Left lung (tissue), 10 donors: ENCODE measurements around the gene RNF40. TPM values are rescaled to one million over a fixed set of nuclear protein-coding genes. Genes with fewer than 3 reads are reported as not detected.

Experiments used
- ATAC-seq: fragments of 200-7000 bp; cut with Tn5 transposase; one replicate; pipeline ENCODE4 v1.9.1; 2020; ENCODE audit warnings: moderate library complexity
- DNase-seq, 4 donors: peaks; one replicate each; pipeline ENCODE4 v3.0.0-alpha.2; 2013 to 2020
- H3K27ac ChIP-seq, 2 donors: fragments of 200-600 bp; sonication (generic) in 1 of 2; one replicate each; pipeline versions ENCODE4 v1.5.0 to v1.8.0; 2020 to 2021
- H3K27me3 ChIP-seq, 2 donors: fragments of 200-600 bp; sonication (generic) in 1 of 2; one replicate each; pipeline versions ENCODE4 v1.5.0 to v1.8.0; 2020 to 2021
- H3K36me3 ChIP-seq, 2 donors: fragments of 200-600 bp; sonication (generic) in 1 of 2; one replicate each; pipeline versions ENCODE4 v1.5.0 to v1.8.0; 2020 to 2021
- H3K4me1 ChIP-seq, 2 donors: fragments of 200-600 bp; one replicate each; pipeline ENCODE4 v1.8.0; 2021
- H3K4me3 ChIP-seq, 2 donors: fragments of 200-600 bp; sonication (generic) in 1 of 2; one replicate each; pipeline versions ENCODE4 v1.5.0 to v1.8.0; 2020 to 2021; ENCODE audit warnings: mild to moderate bottlenecking in 1 of 2
- H3K9me3 ChIP-seq, 2 donors: fragments of 200-600 bp; sonication (generic) in 1 of 2; one replicate each; pipeline versions ENCODE4 v1.5.0 to v1.8.0; 2020 to 2021
- intact Hi-C, 2 donors: fragments of 100-400 bp; cut with DNase I; formaldehyde crosslinking; loops; one replicate each; pipeline versions ENCODE4 v1.11.2 to v1.14.2; 2022
- polyA plus RNA-seq, 6 donors: library from polyadenylated mRNA; unstranded; fragments of 120-200 nt; gene quantifications; one replicate each; pipeline ENCODE4 v1.2.1, GENCODE V29; 2013; ENCODE audit not compliant: insufficient read length in 6 of 6
- total RNA-seq, 2 donors: library from RNA; stranded (reverse); fragmentation: NEBNext Ultra II Directional; extraction: Animal tissue kit (Norgen Biotek cat#: 25700); gene quantifications; one replicate each; pipeline ENCODE4 v1.2.1, GENCODE V29; 2021
- TF ChIP-seq, protein P1 (sequence below), 2 donors: fragments of 200-600 bp; sonication (generic) in 1 of 2; IDR thresholded peaks; one replicate each; pipeline versions ENCODE4 v1.5.0 to v1.8.0; 2021; ENCODE audit warnings: antibody characterized with exemption in 2 of 2
- donor health status: DM: no; HTN: yes; CAD: no.
- donor health status: DM: no; HTN: no; CAD: no.

The RNF40 gene
- total and polyA plus RNA-seq, 8 donors: 87.8 to 116 (median 98.9) TPM

DNA sequence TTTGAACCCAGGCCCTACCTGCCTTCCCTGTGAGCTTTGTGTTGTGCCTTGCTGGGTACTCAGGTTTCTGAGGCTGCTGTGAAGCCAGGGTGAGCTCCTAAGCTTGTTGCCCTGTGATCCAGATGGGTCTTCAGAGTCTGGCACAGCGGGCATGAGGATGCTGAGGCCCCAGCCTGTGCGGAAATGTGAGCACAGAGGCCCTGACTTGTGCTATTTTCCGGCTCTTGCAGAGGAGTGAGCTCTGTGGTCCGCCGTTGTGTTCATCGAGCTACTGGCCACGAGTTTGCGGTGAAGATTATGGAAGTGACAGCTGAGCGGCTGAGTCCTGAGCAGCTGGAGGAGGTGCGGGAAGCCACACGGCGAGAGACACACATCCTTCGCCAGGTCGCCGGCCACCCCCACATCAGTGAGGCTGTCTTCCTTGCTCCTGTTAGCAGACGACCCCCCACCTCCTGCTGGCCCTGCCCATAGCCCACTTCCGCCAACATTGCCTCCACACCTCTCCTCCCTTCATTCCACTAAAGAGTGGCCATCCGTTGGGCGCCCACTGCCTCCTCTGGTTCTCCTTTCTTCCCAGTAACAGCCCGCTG, 11.2 kb upstream of the RNF40 start:
- TF ChIP-seq, protein P1, sequence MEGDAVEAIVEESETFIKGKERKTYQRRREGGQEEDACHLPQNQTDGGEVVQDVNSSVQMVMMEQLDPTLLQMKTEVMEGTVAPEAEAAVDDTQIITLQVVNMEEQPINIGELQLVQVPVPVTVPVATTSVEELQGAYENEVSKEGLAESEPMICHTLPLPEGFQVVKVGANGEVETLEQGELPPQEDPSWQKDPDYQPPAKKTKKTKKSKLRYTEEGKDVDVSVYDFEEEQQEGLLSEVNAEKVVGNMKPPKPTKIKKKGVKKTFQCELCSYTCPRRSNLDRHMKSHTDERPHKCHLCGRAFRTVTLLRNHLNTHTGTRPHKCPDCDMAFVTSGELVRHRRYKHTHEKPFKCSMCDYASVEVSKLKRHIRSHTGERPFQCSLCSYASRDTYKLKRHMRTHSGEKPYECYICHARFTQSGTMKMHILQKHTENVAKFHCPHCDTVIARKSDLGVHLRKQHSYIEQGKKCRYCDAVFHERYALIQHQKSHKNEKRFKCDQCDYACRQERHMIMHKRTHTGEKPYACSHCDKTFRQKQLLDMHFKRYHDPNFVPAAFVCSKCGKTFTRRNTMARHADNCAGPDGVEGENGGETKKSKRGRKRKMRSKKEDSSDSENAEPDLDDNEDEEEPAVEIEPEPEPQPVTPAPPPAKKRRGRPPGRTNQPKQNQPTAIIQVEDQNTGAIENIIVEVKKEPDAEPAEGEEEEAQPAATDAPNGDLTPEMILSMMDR (IDR thresholded peaks at IDR 0.05): no peak
- peaks cover 4 to 20% of the 10 kb centered on the region in 2 donors for H3K4me1 ChIP-seq
- H3K27ac ChIP-seq: no peak overlapping the region
- ATAC-seq (no peak), DNase-seq (peak in 2 of 4 donors; percentile 29 to 49)
- H3K9me3 ChIP-seq: no peaks in the 10 kb centered on the region
- intact Hi-C loops: no loop called here
- H3K36me3 ChIP-seq: peaks cover 0 to 56% of the 10 kb centered on the region in 2 donors
- H3K4me3 ChIP-seq: no peak overlapping the region
- no peaks in the 10 kb centered on the region for H3K27me3 ChIP-seq

DNA sequence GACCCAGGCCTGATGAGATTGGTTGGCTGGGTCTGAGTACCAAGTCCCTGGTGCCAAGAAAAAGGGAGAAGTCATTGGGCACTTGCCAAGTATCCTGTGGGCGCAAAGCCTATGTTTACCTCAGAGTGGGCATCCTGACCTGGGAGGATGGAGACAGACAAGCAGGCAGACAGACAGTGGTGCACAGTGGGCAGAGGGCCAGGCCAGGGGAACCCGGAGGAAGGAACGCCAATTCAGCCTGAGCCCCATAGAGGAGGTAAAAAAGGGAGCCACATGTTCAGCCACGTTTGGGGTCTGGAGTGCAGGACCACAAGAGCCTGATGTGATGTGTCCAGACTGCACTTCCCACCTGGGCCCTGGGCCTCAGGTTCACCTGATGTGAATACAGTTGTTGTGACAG, 8.5 kb upstream of the RNF40 start:
- DNase-seq (peak in 1 of 4 donors; percentile 33), ATAC-seq (no peak)
- TF ChIP-seq, protein P1 (IDR thresholded peaks at IDR 0.05): no peak
- Histone ChIP-seq H3K4me3 (no peak overlapping the region), H3K9me3 (no peaks in the 10 kb centered on the region), H3K27me3 (no peaks in the 10 kb centered on the region), H3K27ac (no peak overlapping the region), H3K36me3 (peaks cover 0 to 82% of the 10 kb centered on the region in 2 donors), H3K4me1 (peaks cover 4 to 15% of the 10 kb centered on the region in 2 donors)
- intact Hi-C loops: no loop called here

DNA sequence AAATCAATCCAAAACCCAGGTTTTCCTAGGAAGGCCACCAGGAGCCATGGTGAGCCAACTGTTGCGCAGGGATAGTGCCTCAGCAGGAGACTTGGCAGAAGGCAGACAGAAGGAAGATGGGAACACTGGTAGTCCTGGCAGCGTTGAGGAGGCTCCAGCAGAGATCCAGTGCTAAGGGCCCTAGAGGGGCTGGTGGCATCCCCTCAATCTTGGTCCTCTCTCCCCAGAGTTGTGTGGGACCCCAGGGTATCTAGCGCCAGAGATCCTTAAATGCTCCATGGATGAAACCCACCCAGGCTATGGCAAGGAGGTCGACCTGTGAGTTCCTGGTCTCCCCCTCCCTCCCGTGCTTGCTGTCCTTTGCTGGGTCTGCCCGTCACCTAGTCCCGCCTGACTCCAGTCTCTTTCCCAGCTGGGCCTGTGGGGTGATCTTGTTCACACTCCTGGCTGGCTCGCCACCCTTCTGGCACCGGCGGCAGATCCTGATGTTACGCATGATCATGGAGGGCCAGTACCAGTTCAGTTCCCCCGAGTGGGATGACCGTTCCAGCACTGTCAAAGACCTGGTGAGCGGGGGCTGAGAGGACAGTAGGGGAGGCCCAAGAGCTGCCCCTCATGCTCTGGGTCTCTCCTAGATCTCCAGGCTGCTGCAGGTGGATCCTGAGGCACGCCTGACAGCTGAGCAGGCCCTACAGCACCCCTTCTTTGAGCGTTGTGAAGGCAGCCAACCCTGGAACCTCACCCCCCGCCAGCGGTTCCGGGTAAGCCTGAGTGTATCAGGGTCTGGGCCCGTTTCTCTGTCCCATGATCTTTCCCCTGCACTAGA, 6.0 kb upstream of the RNF40 start:
- ATAC-seq: no peak
- intact Hi-C loops: no loop called here

DNA sequence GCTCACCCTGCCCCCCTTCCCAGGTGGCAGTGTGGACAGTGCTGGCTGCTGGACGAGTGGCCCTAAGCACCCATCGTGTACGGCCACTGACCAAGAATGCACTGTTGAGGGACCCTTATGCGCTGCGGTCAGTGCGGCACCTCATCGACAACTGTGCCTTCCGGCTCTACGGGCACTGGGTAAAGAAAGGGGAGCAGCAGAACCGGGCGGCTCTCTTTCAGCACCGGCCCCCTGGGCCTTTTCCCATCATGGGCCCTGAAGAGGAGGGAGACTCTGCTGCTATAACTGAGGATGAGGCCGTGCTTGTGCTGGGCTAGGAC, 5.4 kb upstream of the RNF40 start:
- Histone ChIP-seq H3K9me3 (no peaks in the 10 kb centered on the region), H3K4me1 (peaks cover 7 to 34% of the 10 kb centered on the region in 2 donors), H3K27ac (no peak overlapping the region), H3K36me3 (peaks cover 0 to 78% of the 10 kb centered on the region in 2 donors), H3K4me3 (no peak overlapping the region), H3K27me3 (no peaks in the 10 kb centered on the region)
- intact Hi-C loops: no loop called here
- TF ChIP-seq, protein P1 (IDR thresholded peaks at IDR 0.05): no peak
- peak in 2 of 4 donors; percentile 16 to 41 for DNase-seq
- no peak for ATAC-seq

More for the DNA sequence above, 6.0 kb upstream of the RNF40 start:
- Histone ChIP-seq H3K4me1 (peaks cover 7 to 29% of the 10 kb centered on the region in 2 donors), H3K4me3 (no peak overlapping the region), H3K27me3 (no peaks in the 10 kb centered on the region), H3K27ac (no peak overlapping the region), H3K36me3 (peaks cover 0 to 84% of the 10 kb centered on the region in 2 donors), H3K9me3 (no peaks in the 10 kb centered on the region)
- DNase-seq: peak in 2 of 4 donors; percentile 7 to 28
- TF ChIP-seq, protein P1 (IDR thresholded peaks at IDR 0.05): no peak

DNA sequence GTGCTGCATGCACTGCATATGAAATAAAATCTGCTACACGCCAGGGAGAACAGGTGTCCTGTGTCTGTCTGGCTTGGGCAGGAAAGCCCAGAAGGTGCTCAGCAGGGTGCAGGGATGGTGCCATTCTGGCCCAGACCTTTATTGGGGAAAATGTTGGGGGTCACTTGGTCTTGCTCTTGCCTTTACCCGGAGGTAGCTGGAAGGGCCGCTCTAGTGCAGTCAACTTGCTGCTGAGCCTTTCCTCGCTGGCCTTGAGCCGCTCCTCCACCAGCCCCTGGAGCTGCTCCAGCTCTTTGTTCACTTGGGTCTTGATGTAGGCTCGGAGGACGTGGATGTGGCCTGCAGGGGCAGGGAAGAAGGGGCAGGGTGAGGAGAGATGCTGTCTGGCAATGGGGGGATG, 4.8 kb upstream of the RNF40 start:
- DNase-seq: peak in 1 of 4 donors; percentile 42
- intact Hi-C loops: no loop called here

More for the DNA sequence above, 4.8 kb upstream of the RNF40 start:
- no peak for ATAC-seq
- Histone ChIP-seq H3K4me3 (no peak overlapping the region), H3K9me3 (no peaks in the 10 kb centered on the region), H3K27me3 (no peaks in the 10 kb centered on the region), H3K4me1 (peaks cover 7 to 36% of the 10 kb centered on the region in 2 donors), H3K27ac (no peak overlapping the region), H3K36me3 (peaks cover 0 to 72% of the 10 kb centered on the region in 2 donors)
- TF ChIP-seq, protein P1 (IDR thresholded peaks at IDR 0.05): no peak
